GM19035 (cell line): ENCODE measurements around the gene PPM1M.

Source experiments
- ATAC-seq: cut with Tn5 transposase; IDR thresholded peaks from one replicate; pipeline ENCODE4 v1.9.1; 2021; ENCODE audit not compliant: unreplicated experiment

PPM1M gene

DNA sequence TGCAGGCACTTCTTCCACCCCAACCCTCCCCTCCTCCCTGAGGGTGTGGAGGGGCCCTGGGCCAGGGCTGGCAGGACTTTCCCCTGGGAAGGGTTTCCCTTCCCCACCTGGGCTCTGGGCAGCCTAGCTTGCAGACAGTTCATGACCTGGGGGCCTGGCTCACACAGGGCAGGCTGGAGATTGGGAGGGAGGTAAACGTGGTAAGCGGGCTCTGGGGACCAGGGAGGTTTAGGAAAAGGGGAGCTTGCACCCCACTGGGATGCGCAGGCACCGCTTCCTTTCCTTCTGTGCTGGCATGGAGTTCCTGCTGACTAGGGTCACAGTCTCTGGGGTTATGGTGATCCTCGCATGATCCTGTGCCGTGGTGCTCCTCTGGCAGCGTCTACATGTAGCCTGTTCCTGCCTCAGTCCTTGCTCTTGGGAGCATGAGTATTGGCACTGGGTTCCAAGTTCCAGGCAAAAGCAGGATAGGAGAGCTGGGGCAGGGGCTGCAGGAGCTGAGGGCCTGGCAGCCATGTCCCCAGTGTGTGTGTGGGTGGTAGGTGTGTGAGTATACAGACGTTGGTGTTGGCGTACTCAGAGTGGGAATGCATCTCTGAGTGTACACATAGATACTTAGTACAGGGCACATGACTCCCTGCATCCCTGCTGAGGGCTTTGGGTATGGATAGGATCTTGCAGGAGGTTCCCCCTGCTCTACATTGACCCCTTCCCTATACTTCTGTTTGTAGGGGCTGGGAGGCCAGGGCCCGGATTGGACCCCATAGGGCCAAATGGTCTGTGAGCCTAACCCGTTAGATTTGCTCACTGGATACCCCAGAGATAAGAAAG, 49.0 kb downstream of the PPM1M start:
- ATAC-seq: no peak

DNA sequence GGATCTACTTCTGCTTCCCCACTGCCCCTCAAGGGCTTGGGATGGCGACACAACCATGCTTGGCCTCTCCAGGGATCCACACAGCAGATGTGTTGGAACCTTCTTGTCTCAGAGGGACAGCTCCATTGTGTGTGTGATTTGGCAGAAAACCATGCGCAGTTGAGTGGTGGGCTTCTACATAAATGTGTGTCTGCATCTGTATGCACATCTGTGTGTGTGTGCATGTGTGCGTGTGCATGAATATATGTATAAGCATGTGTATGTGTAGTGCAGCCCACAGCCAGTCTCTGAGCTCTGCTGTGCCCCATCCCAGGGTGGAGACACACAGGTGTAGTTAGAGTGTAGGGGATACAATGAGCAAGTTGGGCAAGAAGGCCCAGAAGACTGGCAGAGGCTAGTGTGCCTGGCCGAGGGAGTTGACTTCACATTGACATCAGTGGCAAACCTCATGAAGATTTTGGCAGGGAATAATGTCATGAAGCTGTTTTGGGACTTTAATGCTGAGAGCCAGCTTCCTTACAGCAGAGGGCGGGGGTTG, 50.2 kb downstream of the PPM1M start:
- no peak for ATAC-seq

DNA sequence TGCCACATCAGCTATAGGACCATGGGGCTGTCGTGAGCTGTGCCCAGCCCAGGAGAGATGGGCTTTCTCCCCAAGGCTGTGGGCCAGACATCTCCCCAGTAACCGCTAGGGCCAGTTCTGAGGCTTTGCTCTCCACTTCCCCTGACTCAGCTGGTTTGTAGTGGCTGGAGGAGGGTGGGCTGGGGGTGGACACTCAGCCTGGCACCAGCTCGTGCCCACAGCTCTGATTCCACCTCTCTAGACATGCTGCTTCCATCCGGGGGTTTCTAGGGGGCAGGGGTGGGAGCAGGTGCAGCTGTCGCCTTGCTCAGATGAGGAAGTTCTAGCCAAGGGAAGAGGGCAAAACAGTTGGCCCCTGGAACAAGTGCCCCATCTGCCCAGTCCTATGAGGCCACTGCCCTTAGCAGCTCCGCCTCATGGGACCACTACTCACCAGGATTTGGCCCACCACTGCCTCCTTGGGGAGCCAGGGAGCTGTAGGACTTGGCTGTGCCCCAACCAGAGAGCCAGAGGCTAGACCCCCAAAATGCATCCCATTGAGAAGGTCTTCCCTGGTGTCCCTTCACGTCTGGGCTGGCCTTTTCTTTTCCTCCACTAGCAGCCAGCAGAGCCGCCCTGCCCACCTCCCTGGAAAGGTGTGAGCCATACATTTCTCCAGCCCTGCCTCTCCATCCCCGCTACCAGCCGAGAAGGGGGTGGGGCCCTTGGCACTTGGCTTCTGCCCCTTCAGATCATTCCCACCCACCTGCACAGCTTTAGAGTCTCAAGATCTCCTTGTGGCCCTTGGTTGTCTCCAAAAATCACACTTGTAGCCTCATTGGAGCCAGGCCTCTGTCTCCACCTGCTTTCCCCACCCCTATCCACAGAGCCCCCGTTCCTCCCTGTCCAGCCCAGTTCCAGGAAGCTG, 51.9 kb downstream of the PPM1M start:
- no peak for ATAC-seq

DNA sequence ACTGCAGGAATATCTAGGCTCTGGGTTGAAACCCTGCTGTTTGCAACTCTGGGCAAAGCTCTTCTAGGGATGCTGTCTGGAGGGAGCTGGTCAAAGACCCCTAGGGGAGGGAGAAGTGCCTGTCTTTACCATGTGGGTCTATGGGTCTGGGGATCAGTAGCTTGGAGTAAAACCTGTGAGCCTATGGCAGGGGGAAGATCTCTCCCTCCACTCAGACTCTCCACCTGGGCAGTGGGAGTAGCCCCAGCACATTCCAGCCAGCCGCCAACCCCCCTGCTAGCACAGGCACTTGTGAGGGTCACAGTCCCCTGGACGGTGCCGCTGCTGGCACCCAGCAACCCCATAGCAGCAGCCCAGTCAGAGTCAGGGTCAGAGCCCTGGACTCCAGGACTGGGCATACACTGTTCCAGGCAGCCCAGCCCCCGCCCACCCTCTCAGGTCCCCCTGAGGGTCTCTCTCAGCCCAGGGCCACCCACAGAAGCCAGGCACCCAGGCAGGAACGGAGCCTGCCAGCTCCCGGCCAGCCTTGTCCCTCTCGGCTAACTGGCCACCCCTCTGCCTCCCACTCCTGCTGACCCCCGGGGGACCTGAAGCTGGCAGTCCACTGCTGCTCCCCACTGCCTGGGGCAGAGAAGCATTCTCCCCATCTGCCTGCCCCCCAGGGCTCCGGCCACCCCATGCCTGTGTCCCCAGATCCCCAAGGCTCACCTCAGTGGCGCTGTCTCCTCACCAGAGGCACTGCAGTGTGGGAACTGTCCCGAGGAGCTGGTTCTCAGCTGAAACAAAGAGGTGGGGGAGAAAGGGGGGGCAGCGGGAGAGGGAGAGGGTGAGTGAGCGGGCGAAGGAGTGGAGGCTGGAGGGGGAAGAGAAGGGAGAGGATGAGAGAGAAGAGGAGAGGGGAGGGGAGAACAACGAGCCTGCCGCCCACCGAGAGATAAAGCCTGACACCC, 52.9 kb downstream of the PPM1M start:
- ATAC-seq: no peak

DNA sequence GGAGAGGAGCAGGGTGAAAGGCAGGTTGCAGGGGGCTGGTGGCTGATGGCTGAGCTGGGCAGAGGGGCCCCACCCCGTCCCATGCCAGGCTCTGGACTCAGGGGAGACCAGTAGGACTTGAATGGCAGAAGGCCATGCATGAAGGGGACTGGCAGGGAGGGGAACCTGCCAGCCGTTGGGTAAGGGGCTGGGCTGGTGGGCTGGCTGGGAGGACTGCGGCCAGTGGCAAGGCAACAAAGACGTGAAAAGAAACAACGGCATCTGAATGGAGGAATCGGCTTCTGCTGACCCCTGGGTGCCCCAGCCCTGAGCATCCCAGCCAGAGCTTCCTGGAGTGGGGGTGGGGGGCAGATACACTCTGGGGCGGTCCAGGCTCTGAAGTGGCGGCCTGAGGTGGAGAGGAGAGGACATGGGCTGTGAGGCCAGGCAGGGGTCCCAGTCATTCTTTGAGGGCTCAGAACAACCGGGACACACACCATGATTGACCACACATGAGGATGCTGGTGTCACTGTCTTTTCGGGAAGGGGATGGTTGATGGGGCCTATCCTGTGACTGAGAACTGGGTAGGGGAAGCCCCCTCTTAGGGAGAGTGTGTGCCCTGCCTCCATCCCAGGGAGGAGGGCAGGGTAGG, 53.8 kb downstream of the PPM1M start:
- ATAC-seq: no peak
